Inflammatory macrophage treated with lipopolysaccharide for 4 hours (primary cell): ENCODE measurements around the gene THADA.
A peak's percentile ranks its signal among the peaks of the same experiment; 100 is the strongest.
"Not testable (repeated sequence)": the region's sequence is repeated elsewhere in the genome, so short reads cannot be mapped to it uniquely, and the experiment has no call there.

Source experiments
- DNase-seq: peaks from one replicate; pipeline ENCODE4 v3.0.0-alpha.2; 2020

THADA gene

DNA sequence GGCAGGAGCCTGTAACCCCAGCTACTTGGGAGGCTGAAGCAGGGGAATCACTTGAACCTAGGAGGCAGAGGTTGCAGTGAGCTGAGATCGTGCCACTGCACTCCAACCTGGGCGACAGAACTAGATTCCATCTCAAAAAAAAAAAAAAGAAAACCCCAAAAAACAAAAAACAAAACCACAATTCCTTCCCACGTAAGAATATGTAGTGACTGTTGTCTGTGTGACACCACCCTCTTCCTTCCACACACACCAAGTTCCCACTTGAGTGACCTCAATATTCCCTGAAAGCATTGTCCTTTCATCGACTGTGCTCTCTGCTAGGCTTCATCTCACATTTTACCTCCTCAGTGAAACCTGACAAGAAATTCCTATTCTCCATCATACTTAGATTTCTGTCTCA lies 8.8 kb upstream of the THADA start:
- DNase-seq, result no peak

DNA sequence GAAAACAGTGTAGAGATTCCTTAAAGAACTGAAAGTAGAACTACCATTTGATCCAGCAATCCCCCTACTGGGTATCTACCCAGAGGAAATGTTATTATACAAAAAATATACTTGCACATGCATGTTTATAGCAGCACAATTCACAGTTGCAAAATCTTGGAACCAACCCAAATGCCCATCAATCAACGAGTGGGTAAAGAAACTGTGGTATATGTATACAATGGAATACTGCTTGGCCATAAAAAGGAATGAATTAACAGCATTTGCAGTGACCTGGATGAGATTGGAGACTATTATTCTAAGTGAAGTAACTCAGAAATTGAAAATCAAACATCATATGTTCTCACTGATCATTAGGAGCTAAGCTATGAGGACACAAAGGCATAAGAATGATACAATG lies 4.8 kb upstream of the THADA start:
- not testable (repeated sequence) for DNase-seq

DNA sequence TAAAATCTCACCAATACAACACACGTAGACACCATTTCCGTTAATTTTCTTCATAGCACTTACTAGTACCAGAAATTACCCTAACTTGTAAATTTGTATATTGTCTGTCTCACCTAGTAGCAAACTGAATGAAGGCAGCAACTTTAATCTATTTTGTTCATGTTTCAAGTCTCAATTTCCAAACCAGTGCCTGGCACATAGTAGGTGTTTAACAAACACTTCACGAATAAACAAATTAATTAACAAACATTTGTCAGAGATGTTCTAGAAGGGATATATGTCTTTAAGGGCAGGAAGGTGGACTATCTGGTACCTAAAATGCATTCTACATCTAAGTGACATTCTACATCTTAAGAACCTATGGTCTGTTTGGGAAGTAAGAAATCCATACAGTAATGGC lies 963 bp downstream of the THADA start:
- no peak for DNase-seq

DNA sequence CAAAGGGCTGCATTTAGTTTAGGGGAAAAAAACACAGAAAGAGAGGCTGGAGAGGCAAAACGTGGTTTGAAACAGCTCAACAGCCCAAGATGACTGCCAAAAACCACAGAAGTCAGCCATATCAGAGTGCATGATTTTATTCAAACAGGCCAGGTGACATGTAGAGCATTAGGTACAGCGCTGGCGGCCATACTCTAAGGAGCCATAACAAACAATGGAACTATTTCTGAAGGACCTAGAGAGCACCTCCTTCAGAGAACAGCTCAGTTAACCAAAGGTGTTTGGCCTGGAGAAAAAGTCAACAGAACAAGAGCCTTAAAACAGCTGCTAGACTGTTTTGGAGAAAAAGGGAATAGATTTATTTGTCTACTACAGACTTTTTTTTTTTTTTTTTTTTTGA lies 2.6 kb downstream of the THADA start:
- DNase-seq, result no peak

DNA sequence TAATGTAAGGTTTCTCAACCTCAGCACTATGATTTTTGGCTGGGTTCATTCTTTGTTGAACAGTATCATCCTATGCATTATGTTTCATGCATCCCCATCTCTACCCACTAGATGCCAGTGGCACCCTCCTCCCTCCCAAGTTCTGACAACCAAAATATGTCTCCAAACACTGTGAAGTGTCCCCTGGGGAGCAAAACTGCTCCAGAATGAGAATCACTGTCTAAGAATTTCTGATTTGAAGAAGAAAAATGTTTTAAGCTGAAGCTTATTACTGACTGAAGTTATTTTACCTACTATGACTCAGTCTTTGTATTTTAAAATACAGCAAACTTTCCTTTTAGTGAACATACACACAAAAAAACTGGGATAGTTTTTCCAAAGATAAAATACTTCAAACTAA lies 3.4 kb downstream of the THADA start:
- no peak for DNase-seq

DNA sequence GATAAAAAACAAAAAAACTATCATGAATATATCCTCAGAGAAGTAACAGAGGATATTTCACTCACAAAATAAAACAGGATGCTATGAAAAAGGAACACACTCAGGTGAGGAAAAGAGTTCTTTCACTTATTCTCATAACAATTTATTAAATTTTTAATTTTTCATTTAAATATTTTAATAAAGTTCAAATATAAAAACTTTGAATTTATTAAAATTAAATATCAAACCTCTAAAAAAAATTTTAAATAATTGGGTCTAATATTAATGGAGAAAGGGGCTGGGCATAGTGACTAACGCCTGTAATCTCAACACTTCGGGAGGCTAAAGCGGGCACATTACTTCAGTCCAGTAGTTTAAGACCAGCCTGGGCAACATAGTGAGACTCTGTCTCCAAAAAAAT lies 10.1 kb downstream of the THADA start:
- no peak for DNase-seq

DNA sequence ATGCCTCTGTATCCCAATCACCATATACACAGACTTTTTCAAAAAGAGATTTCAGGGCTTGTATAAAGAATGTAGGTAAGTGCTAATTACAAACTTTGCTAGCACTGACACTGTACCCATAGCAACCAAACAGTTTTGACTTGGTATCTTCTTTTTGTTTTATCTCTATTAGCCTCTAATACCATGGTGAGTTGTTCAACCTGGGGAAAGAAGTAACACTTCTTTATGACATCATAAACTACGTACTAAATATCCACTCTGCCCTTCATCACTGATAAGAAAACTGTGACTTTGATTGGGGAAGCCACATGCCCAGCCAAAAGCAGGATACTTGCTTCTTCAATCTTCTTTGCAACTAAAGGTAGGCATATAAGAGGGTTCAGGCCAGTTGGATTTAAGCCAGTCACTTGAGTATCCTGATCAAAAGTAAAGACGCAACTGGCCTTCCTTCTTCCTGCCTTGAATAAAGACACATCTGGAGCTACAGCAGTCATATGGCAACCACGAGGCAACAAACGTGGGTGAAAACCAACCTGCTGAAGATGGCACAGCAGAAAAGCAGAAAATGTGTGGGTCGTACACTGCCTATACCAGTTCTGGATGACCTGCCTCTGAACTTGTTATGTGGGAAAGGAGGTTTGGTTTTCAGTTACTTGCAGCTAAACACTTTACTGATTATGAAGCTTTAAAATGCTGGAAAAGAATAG lies 16.4 kb downstream of the THADA start:
- DNase-seq, result no peak

DNA sequence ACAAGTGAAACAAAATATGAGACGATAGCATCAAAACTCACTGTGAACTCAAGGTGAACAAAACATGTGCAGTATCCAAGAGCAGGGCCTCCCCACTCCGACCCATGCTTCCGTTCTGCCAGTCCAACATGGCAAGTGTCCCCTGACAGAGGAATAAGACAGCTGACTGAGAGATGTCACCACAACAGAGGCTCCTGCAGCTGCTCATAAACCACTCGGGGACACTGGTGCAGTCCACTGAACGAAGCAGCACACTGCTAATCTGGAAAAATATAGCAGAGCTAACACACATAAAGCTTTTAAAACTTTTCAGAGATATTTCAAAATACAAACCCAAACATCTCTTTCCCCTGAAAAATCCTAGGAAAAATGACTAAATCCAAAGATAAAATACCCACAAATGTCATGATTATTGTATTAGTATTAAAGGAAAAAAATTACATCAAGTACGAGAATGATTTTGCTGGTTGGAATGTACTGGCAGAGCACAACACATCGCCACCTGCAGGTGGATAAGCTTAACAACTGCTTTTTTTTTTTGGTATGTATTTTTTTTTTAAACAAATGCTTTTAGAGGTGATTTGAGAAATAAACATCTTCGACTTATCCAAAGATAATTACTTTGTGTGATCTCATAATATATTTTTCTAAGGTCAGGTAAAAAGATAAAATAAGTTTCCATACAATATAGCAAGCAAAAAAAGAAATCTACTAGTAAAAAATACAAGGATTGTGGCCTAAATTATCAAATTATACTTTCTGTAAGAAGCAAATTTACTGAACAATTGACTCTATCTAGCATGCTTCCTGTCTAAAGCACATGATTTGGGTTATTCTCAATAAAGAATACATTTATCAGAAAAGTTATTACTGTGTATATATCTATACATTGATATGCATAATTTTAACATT lies 18.6 kb downstream of the THADA start:
- DNase-seq, result peak; percentile 54

DNA sequence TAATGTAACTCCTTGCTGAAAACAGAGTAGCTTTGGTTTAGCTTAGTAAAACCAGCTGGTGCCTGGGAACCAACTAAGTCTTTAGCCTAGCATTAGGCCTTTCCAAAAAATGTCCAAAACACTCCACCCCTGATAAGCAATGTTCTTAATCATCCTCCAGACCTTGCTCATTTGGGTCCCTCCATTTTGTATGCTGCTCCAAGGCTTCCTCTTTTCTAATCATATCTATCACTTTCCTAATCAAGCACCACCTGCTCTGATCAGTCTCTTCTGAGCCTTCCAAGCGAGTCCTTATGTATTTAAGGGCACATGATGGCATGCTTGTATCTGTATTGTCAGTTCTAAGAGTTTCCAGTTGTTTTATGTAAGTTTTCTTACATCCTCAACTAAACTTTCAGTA lies 23.6 kb downstream of the THADA start:
- no peak for DNase-seq

DNA sequence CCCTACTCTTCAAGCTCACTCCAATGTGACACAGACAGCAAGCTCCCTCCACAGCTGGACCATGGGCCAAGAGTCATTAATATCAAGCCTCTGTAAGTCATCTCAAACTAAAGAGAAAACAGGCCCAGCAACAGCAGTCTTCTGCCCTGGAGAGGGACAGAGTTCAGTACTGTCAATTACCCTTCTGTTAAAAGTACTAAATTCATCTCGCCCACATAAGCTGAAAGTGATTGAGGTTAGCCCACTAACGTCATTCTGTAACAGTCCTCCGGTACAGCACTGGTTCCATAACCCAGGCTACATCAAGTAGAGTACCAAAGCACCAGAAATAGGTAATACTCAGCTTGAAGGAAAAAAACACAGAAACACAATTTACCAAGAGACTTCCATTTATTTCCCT lies 25.9 kb downstream of the THADA start:
- DNase-seq, result no peak

DNA sequence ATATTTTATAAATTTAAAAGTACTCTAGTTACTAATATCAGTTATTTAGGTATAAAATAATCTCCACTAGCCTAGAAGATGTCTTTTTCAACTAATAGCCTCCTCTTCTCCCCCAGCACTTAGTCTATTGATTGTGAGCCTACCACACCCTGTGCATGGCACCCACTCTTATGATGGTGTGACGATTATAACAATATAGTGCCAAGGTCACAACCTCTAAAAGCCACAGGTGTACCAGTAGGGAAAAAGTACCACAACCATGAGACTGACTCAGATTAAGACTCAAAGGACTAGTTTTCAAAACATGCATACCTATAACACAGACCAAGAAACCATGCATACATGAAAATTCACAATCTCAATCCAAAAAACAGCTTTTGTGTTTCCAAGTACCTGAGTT lies 27.6 kb downstream of the THADA start:
- DNase-seq, result no peak

DNA sequence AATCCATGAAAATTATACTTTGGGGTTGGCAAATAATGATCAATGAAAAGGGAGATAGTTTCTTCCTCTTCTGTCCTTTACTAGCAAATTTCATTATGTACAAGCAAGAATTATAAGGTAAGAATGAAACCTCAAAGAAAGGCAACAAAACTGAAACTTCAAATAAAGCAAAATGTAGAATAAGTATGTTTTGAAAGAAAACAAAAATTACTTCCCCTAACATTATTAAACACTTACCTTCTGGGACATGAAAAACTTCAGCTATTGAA lies 29.4 kb downstream of the THADA start:
- DNase-seq, result peak; percentile 18

DNA sequence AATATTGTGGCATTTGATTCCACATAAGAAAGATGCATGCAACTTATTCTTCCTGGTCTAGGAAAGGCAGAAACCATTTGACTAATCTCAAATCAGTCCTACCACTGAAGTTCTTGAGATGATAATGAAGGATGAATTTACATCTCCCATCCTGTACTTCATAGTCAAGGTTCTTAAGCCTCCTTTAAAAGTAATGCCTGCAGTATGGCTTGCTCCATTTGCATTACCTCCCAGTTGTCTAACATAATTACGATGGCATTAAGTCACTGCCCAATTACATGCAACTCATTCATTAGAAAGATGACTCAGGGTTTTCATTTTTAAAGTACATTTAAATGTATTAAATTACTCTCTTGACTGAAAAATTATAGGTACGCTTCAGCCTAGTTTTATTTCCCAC lies 32.2 kb downstream of the THADA start:
- no peak for DNase-seq

DNA sequence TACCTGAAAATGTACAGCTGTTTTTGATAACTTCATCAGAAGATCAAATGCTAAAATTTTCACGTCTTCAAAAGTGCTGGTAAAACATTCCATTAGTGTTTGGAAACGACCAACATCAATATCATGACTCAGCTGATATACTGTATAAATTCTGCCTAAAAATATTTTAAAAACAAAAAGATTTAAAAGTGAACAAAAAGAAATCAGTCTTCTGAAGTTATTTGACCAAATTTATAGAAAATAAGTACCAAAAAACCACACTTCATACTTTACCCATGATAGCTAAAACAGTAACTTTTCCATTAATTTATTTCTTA lies 35.6 kb downstream of the THADA start:
- no peak for DNase-seq

DNA sequence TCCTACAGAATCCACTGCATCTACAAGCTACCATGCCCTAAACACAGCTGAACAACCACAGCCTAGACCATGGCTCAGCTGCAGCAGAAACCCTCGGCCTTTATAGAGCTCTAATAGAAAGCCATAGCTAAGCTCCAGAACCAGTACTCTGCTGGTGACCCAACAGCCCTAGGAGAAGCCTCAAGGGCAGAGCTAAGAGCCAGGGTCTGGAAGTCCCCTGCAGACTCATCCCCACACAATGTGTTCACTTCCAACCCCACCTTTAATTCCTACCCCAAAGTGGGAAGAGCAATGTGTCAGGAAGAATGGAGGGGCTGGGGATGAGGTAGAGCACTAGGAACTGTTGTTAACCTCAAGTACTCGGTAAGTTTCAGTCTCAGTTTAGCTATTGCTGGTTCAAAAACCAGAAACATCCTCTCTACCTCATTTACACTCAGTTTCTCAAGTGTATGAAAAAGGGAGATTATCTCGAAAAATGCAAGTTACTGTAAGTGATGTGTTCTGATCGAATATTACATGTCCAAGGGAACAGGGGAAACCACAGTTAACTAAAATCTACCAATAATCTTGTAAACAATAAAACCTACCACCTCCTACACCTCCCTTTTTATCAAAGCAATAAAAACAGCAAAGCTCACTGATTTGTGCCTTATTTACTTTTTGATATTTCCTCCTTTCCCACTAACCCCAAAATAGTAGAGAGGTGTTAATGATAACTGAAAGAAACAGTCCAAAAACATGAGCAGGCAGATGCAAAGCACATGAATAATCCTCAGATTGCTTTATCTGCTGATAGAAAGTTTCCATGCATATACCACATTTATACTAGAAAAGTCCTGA lies 36.2 kb downstream of the THADA start:
- no peak for DNase-seq

DNA sequence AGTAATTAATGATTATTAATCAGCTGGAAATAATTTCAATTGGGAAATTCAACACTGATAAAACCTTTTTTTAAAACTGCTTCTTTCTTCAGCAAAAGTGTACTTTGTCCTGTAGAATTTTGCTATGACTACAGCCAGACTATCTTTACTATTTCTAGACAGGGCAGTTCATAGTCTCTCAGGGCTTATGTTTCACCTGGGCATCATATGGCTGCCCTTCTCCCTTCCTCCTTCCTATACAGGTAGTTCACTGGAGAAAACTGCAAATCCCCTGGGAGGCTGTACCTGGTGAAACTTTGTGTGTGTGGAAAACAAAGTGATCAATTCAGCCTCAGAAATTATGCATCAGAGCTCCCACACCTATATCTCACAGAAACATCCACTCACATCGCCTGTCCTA lies 38.6 kb downstream of the THADA start:
- DNase-seq, result no peak

DNA sequence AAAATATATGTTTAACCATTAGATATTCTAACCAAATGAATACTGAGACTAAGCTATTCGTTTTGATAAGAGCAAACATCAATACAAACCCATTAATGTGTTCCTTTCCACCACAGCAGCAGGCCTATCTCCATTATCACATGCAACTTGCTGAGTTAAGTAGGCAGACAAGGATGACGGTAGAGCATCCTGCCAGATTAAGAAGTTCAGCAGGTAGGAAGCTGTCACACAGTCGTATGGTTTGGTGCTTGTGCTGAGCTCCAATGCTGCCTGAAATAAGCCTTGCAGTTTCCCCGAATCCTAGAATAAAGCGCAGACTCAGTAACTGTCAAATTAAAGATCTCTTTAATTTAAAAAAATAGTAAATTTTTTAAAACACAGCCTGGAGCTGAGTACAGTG lies 39.6 kb downstream of the THADA start:
- DNase-seq, result no peak

DNA sequence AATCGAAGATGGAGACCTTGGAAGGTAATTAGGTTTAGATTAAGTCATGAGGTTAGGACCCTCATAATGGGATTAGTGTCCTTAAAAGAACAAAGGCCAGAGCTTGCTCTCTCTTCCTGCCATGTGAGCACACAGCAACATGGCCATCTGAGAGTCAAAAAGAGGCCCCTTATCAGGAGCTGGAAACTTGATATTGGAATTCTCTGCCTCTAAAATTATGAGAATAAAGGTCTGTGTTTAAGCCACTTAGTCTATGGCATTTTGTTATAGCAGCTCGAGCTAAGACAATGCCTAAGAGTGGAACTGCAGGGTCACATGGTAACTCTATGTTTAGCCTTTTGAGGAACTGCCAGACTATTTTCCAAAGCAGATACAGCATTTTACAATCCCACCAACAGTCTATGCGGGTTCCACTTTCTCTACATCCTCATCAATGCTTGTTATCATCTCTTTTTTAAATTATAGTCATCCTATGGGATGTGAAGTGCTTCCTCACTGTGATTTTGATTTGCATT lies 42.4 kb downstream of the THADA start:
- peak; percentile 19 for DNase-seq

DNA sequence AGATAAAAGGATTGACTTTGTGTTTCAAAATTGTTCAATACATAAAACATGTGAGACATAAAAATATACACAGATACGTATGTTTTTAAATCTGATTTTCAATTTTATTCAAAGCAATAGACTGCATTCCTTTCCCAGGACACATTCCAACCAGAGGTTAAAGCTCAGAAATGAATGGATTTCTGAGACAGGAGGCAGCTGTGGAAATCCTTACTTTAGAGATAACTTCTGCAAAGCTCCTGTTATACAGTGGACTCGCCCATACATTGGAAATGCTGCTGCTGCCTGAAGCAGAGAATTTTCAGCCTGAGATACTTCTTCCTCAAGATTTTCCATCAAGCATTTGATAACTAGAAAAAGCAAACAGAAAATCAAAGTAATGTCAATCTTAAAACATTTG lies 43.8 kb downstream of the THADA start:
- no peak for DNase-seq

DNA sequence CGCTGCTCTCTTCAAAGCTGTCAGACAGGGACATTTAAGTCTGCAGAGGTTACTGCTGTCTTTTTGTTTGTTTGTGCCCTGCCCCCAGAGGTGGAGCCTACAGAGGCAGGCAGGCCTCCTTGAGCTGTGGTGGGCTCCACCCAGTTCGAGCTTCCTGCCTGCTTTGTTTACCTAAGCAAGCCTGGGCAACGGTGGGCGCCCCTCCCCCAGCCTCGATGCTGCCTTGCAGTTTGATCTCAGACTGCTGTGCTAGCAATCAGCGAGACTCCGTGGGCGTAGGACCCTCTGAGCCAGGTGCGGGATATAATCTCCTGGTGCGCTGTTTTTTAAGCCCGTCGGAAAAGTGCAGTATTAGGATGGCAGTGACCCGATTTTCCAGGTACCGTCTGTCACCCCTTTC lies 47.5 kb downstream of the THADA start:
- DNase-seq, result not testable (repeated sequence)

DNA sequence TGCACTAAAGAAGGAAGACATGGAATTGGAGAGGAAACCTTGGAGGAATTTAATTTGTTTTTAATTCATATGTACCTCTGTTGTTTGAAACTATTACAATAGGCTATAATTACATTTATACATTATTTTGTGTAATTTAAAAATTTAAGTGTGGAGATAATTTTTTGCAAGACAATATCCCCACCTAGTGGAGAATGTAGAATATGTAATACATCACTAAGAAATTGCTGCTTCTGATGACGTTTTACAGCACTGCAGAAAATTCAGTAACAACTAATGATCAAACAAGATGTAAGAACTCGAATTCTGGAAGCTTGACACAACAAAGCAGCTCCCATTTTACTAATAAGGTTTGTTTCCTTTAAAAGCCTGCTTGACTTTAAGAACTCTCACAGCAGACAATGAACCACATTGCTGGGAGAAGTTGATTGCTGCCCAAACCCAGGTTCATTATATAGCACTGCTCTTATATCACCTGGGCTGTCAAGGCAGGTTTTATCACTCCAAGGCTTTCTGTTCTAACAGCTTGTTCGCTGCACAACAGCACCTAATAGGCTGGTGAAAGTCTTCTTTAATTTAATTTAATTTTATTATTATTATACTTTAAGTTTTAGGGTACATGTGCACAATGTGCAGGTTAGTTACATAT lies 53.4 kb downstream of the THADA start:
- peak; percentile 66 for DNase-seq

DNA sequence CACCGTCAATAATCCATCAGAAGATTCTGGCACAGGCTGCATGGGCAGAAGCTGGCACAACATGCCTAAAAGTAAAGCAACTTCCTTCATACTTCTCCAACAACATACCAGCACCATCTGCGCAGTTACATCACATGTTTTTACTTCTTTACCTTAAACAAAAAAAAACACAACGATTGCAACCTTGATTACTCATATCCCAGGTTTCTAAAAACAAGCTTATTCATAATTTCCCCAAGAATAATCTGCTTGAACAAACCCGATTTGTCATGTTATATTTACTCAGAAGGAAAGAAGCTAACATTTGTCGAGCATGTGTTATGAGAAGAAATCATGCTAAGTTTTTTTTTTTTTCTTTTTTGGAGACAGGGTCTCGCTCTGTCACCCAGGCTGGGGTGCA lies 54.7 kb downstream of the THADA start:
- no peak for DNase-seq
